ACHN (cell line): Measurements from ENCODE around the gene CDC42BPB.

Source experiments
- DNase-seq: peaks from one replicate; pipeline ENCODE4 v3.0.0-alpha.2; 2015
- in situ Hi-C: cut with HindIII; loops from 2 replicates; pipeline ENCODE4 v1.10.0; 2017; ENCODE audit warnings: low sequenced_read_pairs, low pct_ligation_motif_present, low pct_unique_long_range_greater_than_20kb

Gene CDC42BPB

GRCh38 chr14:103057372-103058163, at the start of gene CDC42BPB:
TSS of gene CDC42BPB (minus strand) at chr14:103057549. CDS start at chr14:103057173, 376 bp downstream.
- in situ Hi-C loops: no loop called here
- DNase-seq: peak; percentile 90

GRCh38 chr14:103105580-103106150, 48.3 kb upstream of the CDC42BPB start:
- in situ Hi-C loops: no loop called here
- DNase-seq: no peak

GRCh38 chr14:103104654-103105452, 47.5 kb upstream of the CDC42BPB start:
- peak; percentile 52 for DNase-seq
- in situ Hi-C loops: no loop called here

- DNase-seq: no peak
- in situ Hi-C loops: no loop called here
Measured at GRCh38 chr14:103104389-103104653, 47.0 kb upstream of the CDC42BPB start.

GRCh38 chr14:103103461-103104388, 46.4 kb upstream of the CDC42BPB start:
- DNase-seq: peak; percentile 73
- in situ Hi-C loops: no loop called here

- no peak for DNase-seq
- in situ Hi-C loops: no loop called here
Measured at GRCh38 chr14:103102689-103103260, 45.4 kb upstream of the CDC42BPB start.

GRCh38 chr14:103101963-103102688, 44.8 kb upstream of the CDC42BPB start:
- in situ Hi-C loops: no loop called here
- no peak for DNase-seq

- DNase-seq: no peak
- in situ Hi-C loops: no loop called here
Measured at GRCh38 chr14:103101257-103101962, 44.1 kb upstream of the CDC42BPB start.

GRCh38 chr14:103100281-103101121, 43.2 kb upstream of the CDC42BPB start:
- in situ Hi-C loops: no loop called here
- DNase-seq: no peak

- DNase-seq: no peak
- in situ Hi-C loops: no loop called here
Measured at GRCh38 chr14:103099733-103100280, 42.5 kb upstream of the CDC42BPB start.

- in situ Hi-C loops: no loop called here
- DNase-seq: no peak
Measured at GRCh38 chr14:103099081-103099732, 41.9 kb upstream of the CDC42BPB start.

GRCh38 chr14:103097994-103098957, 40.9 kb upstream of the CDC42BPB start:
- in situ Hi-C loops: no loop called here
- DNase-seq: no peak

GRCh38 chr14:103097244-103097993, 40.1 kb upstream of the CDC42BPB start:
- no peak for DNase-seq
- in situ Hi-C loops: no loop called here

GRCh38 chr14:103096387-103096786, 39.0 kb upstream of the CDC42BPB start:
- in situ Hi-C loops: no loop called here
- DNase-seq: no peak
